GM12864 (cell line): ENCODE data around the gene CEBPA.

Experiments used
- DNase-seq: peaks from one replicate; pipeline ENCODE4 v3.0.0-alpha.2; 2011; ENCODE audit warnings: low read depth
- H3K4me3 ChIP-seq: 2 replicates; pipeline ENCODE4 v1.5.1; 2011; ENCODE audit warnings: mild to moderate bottlenecking, low read depth, low read length, control low read depth
- CTCF ChIP-seq: IDR thresholded peaks from 2 replicates; pipeline ENCODE4 v1.5.1; 2011; ENCODE audit warnings: low read depth, mild to moderate bottlenecking, moderate library complexity, low read length, control low read depth, inconsistent platforms; ENCODE audit errors: missing control alignments

CEBPA gene

DNA sequence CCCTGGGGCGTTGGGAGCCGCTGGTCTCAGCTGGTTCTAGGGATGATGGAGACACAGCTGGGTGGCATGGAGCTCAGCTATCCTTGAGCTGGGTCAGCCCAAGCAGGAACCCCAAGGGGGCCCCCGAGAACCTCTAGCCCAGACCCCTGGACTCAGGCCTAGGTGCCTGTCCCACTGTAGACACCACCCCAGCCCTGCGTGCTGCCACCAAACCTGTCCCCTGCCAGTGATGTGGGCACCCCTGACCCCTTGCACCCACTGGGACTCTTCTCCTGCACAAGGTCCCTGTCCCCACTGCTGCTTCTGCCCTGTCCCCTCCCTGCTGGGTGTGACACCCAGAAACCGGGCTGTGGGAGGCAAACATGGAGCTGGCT, 26.8 kb downstream of the CEBPA start:
- TF ChIP-seq CTCF = no peak
- DNase-seq = no peak
- H3K4me3 ChIP-seq = no peak overlapping the region

- no peak for DNase-seq
- no peak for TF ChIP-seq CTCF
Measured at GRCh38 chr19:33274663-33275558, 27.4 kb downstream of the CEBPA start.

GRCh38 chr19:33273881-33274662, 28.3 kb downstream of the CEBPA start:
- no peak overlapping the region for H3K4me3 ChIP-seq
- DNase-seq = no peak
- no peak for TF ChIP-seq CTCF

More at GRCh38 chr19:33274663-33275558, 27.4 kb downstream of the CEBPA start:
- H3K4me3 ChIP-seq = no peak overlapping the region

GRCh38 chr19:33273065-33273736, 29.1 kb downstream of the CEBPA start:
- TF ChIP-seq CTCF = no peak
- no peak for DNase-seq

DNA sequence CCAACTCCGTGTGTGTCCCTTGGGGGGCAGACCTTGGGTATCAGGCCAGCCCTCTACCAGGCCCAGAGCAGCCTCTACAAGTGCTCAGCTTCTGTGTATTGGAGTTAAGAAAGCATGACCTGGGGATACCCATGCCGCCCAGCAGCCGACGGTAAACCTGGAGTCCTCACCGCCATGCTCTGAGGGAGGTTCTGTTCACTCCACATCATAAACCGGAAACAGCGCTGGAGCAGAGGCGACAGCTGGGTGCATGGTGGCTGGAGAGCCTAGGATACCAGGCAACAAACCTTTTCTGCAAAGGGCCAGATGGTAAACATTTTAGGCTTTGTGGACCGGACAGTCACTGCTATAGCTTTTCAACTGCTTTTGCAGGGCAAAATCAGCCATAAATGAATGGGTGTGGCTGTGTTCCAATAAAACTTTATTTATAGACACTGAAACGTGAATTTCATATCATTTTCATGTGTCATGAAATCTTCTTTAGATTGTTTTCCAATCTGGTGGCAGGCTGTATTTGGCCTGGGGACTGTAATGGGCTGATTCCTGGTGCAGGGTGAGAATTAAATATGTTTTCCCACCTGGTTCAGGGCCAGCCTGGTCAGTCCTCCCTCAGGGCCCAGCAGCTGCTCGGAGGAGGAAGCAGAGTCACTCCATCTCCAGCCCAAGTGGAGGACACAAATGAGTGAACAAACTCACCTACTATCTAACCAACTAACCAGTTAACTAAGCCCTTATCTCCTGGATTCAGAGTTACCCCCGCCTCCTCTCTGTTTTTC, 30.9 kb downstream of the CEBPA start:
- no peak for TF ChIP-seq CTCF
- DNase-seq = no peak
- H3K4me3 ChIP-seq = no peak overlapping the region

More at GRCh38 chr19:33273065-33273736, 29.1 kb downstream of the CEBPA start:
- no peak overlapping the region for H3K4me3 ChIP-seq

DNA sequence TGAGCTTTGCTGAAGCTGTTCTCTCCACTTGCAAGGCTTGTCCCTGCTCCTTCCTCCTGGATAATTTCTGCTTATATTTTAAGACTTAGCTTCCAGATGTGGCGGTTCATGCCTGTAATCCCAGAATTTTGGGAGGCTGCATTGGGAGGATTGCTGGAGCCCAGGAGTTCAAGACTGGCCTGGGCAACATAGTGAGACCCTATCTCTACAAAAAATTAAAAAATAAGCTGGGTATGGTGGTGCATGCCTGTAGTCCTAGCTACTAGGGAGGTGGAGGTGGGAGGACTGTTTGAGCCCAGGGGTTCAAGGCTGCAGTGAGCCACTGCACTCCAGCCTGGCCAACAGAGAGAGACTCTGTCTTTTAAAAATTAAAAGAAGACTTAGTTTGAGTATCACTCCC, 31.6 kb downstream of the CEBPA start:
- no peak for DNase-seq
- no peak for TF ChIP-seq CTCF
- H3K4me3 ChIP-seq = no peak overlapping the region
